ENCODE data around the gene TREML2. TPM values are rescaled to one million over a fixed set of nuclear protein-coding genes. Genes with fewer than 3 reads are reported as not detected.
"Not testable (repeated sequence)": the region's sequence is repeated elsewhere in the genome, so short reads cannot be mapped to it uniquely, and the experiment has no call there.

TREML2 gene
- total RNA-seq, 1 donor from 2014 or later = 0.22 TPM

DNA sequence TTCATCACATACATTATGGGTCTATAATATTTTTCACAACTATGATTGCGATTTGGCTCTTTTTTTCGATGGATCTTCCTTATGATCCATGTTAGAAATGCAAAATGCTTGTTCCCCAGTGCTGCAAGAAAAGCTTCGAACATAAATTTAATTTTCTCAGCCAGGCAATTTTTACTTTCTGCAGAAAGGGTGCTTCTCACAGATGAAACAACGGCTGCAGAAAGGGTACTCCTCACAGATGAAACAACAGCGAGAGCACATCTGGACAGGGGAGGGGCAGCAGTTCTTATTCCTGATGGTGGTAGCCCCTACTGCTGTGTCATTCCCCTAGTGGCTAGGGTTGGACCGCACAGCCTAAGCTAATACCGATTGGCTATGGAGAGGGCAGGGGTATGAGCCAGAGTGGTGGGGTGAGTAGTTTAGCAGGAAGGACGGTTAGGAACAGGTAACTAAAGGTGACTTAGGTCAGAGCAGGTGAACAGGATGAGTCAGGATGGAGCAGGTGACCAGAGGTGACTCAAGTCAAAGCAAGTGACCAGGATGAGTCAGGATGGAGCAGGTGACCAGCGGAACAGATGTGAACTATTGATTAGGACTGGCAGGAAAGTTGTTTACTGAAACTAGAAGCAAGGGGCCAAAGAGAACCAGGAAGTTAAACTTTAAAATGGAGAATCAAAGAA is 13.8 kb upstream of the TREML2 start:
- intact Hi-C loops (cut with DNase I) = no loop called here
- no peak for DNase-seq (ENCODE audit: low spot score)

DNA sequence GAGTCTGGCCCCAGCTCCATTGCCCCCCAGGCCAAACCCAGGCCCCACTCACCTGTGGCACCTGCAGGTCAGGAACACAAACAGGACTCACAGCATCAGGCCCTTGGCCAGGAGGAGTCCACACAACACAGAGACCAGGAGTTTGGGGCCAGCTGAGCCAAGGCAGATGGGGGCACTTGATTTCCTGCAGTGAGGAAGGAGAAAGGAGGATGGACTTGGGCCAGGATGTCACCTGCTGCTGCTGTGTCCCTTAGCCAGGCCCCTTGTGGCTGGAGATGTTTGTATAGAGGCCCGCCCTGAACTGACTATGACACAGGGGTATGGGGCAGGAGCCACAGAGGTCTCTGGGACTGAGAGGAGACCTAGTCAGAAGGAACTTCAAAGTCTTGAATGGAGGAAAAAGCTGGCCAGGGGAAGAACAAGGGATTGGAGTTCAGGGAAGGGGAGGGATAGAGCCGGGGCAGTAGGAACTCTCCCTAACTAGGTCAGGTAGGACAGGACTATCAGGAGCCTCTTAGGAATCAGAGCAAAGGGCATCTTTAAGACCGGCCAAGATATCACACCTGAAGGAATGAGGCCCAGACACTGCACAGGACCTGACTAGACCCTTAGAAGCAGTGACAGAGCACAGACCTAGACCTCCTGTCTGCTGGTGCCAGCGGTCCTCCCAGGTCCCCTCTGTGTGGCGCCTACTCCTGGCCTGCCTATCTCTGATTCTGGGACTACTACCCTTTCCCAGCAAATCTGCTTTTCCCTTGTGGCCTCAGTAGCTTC is 8.8 kb upstream of the TREML2 start:
- intact Hi-C loops (cut with DNase I) = no loop called here
- DNase-seq (ENCODE audit: low spot score) = no peak

DNA sequence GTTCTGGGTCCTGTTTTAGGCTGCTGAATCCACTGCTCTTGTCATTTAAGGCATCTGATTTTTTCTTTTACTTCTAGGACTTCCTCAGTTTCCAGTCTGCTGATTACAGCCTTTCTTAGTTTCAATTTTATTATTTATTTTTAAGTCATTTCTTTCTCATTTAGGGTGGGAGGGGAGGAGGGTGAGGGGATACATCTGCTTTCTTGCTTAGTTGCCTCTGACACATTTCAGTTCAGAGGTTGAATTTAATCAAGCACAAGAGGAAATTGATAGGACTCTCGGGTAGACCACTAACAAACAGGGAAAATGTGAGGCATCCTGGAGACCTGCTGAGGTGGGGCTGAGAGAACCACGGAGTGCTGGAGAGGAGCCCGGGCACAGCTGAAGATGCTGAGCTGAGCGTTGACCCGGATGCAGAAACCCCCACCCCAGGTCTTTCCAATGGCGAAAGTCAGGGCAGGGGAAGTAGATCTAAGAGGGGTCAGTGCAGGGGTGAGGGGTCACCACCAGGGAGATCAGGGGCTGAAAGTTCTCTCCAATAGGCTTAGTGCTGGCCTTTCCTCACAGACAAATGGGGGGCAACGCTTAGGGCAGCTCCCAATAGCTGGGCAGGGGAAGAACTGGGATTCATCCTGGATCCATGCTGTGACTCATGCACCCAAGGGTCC is 7.6 kb upstream of the TREML2 start:
- intact Hi-C loops (cut with DNase I) = no loop called here

DNA sequence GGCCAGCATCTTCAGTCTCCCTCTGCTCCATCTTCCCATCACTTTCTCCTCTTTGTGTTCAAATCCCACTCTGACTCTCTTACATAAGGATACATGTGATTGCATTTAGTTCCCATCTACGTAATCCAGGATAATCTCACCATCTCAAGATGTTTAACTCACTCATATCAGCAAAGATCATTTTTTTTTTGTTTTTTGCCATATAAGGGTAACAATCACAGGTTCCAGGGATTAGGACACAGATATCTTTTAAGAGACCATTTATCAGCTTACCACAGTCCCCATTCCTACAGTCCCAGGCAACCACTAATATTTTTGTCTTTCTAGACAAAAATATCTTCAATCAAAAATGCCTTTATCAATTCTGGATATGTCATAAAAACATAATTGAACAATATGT is 3.2 kb upstream of the TREML2 start:
- intact Hi-C loops (cut with DNase I) = no loop called here
- DNase-seq (ENCODE audit: low spot score) = no peak

More for the DNA sequence above, 7.6 kb upstream of the TREML2 start:
- DNase-seq (ENCODE audit: low spot score) = no peak

DNA sequence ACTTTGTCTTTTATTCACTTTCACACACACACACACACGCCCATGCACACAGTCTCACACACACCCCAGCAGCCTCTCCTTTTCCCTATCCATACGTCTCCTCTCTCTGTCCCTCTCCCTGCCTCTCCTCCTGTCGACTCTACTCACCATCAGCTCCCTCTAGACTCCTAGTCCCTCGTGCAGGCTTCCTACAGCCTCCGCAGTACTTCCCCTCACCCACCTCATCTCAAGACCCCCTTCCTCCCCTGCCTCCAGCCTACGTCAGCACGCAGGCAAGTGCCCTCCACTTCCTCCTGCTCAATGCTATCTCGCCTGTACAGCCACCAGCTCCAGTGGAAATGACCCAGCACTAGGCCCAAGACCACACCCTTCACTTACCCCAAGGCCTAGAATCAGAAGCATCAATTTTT is 820 bp upstream of the TREML2 start:
- no peak for DNase-seq (ENCODE audit: low spot score)
- intact Hi-C loops (cut with DNase I) = no loop called here

DNA sequence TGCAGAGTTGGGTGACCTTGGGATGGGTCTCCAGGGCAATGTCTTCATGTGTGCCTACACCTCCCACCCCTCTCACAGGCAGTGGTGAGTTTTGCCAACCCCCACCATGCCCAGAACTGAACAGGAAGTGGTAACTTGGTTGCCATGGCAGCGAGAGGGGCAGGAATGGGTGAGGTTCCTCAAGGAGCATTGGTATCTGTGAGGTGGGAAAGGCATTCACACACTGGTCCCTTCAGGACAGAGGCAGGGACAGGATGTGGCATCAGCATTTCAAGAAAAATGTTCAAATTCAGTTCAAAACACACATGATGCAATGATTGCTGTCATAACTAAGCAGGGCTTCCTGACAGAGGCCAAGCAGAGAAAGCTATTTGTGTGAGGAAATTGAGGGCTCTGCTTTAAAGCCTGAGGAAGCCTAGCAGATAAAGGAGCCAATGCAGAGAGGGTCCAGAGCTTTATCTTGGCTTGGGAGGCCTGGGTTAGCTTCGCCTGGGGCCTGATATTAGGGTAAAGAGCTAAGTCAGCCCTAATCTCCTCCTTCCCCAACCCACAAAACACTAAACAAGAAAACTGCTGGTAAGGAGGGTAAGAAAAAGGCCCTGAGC is 551 bp downstream of the TREML2 start:
- peak; percentile 89 for DNase-seq (ENCODE audit: low spot score)

DNA sequence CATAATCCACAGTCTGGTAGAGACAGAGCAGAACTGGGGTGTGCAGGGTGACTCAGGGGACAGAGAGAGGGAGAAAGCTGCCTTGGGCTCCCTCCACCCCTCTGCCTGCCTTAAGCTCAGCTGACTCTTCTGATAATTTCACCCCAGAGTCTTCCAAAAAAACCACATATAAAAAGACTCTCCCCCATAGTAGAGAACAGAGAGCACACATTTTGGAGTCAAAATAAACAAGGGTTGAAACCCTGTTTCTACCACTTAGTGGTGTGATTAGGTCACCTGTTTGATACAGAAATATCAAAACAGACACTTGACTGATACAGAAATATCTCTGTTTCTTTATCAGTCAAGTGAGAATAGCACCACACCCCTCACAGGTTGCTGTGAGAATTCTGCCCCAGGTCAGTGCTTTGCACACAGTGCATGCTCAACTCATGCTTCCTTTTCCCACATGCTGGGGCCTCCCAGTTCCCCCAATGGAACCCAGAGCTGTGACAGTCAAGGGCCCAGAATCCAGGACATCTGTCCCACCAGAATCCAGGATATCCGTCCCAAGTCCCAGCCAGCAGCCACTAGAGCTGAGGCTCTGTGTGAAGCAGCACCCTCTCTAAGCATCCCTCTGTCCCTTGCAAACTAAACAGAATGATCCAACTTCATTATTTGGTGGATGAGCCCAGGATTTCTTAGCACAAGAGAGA is 1.2 kb downstream of the TREML2 start:
- DNase-seq (ENCODE audit: low spot score) = no peak
- intact Hi-C loops (cut with DNase I) = no loop called here

More for the DNA sequence above, 551 bp downstream of the TREML2 start:
- intact Hi-C loops (cut with DNase I) = no loop called here

DNA sequence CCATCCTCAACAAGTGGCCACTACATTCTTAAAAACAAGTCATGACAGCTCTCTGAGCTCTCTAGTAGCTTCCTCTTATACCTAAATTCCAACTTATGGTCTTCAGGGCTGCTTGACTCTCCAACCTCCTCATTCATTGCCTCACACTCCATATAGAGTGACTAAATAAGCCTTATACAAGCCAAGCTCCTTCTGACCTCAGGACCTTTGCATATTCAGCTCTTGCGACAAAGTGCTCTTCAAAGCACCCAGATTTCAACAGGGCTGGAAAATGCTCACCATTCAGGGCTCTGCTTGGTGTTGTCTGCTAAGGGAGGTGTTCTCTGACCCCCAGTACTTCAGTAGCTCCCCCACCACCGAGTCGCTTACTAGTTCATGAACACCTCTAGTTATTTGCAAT is 3.7 kb downstream of the TREML2 start:
- intact Hi-C loops (cut with DNase I) = no loop called here
- DNase-seq (ENCODE audit: low spot score) = no peak

DNA sequence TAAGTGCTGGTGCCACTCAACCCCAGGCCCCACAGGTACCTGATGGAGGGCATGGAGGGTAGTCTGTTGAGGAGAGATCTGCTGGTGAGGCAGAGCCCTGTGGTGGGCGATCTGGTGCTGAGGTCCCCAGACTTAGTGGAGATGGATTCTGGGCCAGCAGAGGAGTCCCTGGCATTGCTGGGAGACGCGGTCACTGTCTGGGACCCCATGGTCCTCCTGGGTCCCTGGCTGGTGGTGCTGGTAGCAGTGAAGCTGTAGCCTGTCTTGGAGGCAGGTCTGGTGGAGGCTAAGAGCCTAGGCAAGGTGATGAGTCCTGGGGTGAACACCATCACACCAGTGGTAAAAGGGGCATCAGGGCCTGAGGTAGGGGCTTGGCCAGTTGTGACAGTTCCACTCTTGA is 6.6 kb downstream of the TREML2 start:
- intact Hi-C loops (cut with DNase I) = no loop called here
- DNase-seq (ENCODE audit: low spot score) = no peak

DNA sequence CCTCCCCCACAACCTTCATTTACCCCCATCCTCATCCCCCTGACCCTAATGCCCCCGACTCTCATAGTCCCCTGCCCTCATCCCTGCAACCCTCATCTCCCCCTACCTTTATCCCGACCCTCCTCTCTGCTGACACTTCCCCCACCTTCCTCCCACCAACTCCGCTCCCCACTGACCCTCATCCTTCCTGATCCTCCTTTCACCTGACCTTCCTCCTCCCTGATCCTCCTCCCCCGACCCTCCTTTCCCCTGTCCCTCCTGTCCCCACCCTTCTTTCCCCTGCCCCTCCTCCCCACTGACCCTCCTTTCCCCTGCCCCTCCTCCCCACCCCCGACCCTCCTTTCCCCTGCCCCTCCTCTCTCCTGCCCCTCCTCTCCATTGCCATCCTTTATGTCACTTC is 7.1 kb downstream of the TREML2 start:
- intact Hi-C loops (cut with DNase I) = no loop called here
- DNase-seq (ENCODE audit: low spot score) = no peak

DNA sequence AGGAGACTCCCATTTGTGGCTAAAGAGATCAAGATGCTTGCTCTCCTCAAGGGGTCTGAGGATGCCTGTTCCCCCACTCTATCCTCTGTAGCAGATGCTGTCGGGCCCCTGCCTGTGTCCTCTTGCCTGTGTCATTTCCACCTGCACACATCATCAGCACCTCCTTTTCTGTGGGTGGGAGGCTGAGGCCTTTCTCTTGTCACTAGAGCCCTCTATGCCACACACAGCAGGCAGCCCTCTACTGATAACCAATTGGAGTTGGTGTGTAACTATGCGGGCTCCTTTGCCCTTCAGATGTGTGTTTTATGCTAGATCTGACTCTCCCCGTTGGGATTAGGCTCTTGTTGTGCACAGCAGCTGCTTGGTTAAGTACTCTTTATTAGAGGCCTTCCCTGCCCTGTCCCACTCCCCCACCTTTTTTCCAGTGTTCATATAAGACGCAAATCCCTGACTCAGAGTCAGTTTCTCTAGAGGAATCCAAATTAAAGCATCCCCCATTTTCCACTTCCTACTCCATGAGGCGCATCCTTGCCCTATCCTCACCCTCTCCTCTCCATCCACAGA is 7.7 kb downstream of the TREML2 start:
- DNase-seq (ENCODE audit: low spot score) = no peak
- intact Hi-C loops (cut with DNase I) = no loop called here

DNA sequence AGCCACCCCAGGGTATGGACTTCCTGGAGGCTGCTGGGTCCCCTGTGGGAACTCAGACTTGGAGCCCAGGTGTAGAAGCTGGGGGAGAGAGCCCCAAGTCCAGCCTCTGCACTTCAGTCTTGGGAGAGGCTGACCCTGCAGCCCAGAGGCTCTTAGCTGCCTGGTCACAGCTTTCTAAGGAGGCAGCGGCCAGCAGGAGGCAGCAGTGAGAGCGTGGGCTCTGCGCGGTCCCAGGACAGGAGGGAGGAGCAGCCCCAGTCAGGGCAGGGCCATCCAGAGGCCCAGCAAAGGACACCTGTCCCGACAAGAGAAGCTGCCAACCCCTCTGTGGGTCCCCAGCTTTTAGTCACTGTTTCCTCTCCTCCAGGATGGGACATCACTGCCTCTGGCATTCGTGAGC is 9.4 kb downstream of the TREML2 start:
- intact Hi-C loops (cut with DNase I) = no loop called here
- DNase-seq (ENCODE audit: low spot score) = no peak

DNA sequence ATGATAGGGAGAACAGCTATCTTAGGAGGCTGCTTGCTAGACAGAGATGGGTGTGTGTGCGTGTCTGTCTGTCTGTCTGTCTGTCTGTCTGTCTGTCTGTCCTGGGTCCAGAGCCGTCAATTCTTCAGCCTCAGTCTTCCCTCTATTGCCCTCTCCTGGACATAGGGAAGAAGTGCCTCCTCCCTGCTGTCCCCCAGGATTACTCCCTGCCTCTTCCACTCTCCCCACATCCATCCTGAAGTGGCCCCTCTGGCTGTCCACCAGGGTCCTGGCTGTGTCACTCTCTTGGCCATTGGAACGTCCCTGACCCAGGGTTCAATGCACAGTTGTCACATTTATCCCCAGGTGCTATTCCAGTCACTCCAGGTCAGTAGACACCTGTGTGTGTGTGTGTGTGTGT is 10.2 kb downstream of the TREML2 start:
- no peak for DNase-seq (ENCODE audit: low spot score)
- intact Hi-C loops (cut with DNase I) = no loop called here

DNA sequence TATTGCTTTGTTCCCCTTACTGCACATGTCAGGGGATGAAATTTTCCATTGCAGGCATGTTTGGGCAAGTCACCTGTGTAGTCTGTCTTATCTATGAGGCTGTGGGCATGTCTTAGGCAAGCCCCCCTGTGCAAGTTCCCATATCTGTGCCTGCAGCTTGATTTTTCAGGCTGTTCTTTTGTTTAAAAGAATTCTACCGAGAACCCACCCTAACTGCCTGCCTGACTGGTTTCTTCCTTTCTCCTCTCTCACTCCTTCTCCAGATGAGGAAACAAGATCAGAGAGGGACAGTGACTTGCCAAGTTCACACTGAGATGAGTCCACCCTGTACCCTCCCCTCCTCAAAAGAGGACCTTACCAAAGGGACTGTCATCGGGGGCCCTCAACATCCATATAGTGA is 11.0 kb downstream of the TREML2 start:
- no peak for DNase-seq (ENCODE audit: low spot score)
- intact Hi-C loops (cut with DNase I) = no loop called here

DNA sequence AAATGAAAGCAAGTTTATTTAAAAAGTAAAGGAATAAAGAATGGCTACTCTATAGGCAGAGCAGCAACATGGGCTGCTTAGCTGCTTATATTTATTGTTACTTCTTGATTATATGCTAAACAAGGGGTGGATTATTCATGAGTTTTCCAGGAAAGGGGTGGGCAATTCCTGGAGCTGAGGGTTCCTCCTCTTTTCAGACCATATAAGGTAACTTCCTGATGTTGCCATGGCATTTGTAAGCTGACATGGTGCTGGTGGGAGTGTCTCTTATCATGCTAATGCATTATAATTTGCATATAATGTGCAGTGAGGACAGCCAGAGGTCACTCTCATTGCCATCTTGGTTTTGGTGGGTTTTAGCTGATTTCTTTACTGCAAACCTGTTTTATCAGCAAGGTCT is 11.9 kb downstream of the TREML2 start:
- intact Hi-C loops (cut with DNase I); DNase-seq (ENCODE audit: low spot score): not testable (repeated sequence)

DNA sequence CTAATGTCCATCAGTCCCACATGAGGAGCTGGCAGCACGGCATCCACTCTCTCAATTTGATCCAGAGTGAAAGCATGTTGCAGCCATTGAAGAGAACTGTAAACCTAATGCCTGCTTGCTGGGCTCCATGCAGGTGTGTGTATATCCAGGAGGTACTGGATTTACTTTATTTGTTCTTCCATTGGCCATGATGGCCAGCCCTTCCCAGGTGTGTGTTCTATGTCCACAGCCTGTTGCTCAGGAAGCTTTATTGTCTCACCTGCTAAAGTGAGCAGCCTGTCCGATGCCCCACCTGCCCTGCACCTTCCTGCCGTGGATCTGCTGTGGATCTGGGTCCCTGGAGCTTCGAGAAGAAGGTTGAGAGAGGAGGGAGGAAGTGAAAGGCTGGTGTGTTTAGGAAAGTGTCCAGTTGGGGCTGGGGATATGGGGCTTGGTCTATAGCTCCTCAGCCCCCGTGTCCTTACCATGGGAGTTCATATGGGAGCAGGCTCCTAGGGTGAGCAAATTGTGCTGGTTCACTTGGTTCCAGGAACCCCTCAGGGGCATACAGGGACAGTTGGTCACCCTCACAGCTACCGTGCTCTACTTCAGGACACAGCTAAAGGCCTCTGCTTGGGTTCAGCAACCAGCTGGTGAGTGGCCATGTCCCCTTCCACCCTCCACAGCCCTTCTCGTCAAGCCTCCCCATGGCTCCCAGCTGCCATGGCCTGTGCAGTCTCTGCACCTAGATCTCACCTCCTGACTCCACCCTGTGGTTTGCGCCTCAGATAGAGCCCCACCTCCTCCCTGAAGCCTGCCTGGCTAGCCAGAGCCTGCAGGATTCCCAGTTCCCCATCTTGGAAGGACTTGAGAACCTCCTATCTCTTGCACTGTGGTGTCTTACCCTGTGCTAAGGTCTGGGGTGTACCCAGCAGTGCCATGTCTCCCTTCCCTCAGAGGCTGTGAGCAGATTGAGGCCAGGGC is 12.7 kb downstream of the TREML2 start:
- no peak for DNase-seq (ENCODE audit: low spot score)
- intact Hi-C loops (cut with DNase I) = no loop called here

DNA sequence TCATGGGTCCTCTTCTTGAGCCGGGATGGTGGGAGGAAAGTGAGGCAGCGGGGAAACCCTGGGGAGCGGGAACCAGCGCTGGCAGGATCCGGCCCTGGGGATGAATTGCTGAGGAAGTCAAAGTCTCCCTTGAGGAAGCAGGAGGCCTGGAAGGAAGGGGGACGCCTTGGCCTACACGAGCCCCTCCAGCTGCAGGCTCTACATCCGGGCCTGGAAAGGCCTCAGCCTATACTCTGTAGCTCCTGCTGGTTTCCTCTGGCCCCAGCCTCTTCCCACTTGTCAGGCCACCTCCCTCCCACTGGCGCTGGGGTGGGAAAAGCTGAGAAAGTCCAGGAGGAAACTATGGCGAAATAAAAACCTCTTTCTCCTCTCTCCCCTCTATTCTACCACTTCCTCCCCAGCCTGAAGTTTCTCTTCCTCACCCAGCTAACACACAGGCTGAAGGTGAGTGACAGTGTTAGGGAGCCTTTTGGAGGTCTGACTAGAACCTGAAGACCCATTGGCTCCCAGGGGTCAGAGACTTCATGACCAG is 14.9 kb downstream of the TREML2 start:
- intact Hi-C loops (cut with DNase I) = no loop called here
- DNase-seq (ENCODE audit: low spot score) = no peak

DNA sequence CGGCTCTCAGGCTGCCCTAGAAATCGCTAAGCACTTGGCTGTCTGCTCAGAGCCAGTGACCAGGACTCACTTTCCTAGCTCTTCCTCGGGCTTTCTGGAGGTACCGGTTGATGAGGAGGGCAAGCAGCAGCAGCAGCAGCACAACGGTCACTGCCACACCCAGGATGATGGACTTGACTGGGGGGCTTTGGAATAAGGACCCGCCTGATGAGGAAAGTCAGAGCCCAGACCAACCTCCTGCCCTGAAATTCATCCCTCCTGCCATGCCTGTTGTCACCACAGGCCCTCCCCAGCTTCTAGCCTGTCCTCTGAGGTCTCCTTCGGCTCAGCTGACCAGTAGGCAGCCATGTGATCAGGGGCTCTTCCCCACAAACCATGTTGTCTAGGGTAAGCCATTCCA is 16.2 kb downstream of the TREML2 start:
- DNase-seq (ENCODE audit: low spot score) = no peak
- intact Hi-C loops (cut with DNase I) = no loop called here
